ENCODE measurements around the gene AACS.
"Not testable (repeated sequence)": the region's sequence is repeated elsewhere in the genome, so short reads cannot be mapped to it uniquely, and the experiment has no call there.

Gene AACS

GRCh38 chr12:125070112-125070511, 4.9 kb downstream of the AACS start:
- no peak for TF ChIP-seq POLR2AphosphoS5 (IDR thresholded peaks at IDR 0.05; ENCODE audit: low read depth, low read length)
- no peak for TF ChIP-seq POLR2A (IDR thresholded peaks at IDR 0.05; ENCODE audit: low read depth, low read length)
- TF ChIP-seq TAF1 (IDR thresholded peaks at IDR 0.05; ENCODE audit: low read depth, low read length) = no peak
- no peak for TF ChIP-seq POU2F2 (IDR thresholded peaks at IDR 0.05; ENCODE audit: low read depth, low read length)
- TF ChIP-seq SPI1 (IDR thresholded peaks at IDR 0.05; ENCODE audit: low read depth, low read length) = no peak
- TF ChIP-seq PAX5 (IDR thresholded peaks at IDR 0.05; ENCODE audit: insufficient read depth, low read length, severe bottlenecking) = no peak
- FAIRE-seq (no peak), DNase-seq (ENCODE audit: insufficient read length, low spot score) (no peak)

- FAIRE-seq = no peak
- DNase-seq (ENCODE audit: insufficient read length, low spot score) = no peak
- TF ChIP-seq TAF1 (IDR thresholded peaks at IDR 0.05; ENCODE audit: low read depth, low read length) = no peak
- TF ChIP-seq POLR2A (IDR thresholded peaks at IDR 0.05; ENCODE audit: low read depth, low read length) = no peak
- TF ChIP-seq POLR2AphosphoS5 (IDR thresholded peaks at IDR 0.05; ENCODE audit: low read depth, low read length) = no peak
- TF ChIP-seq SPI1 (IDR thresholded peaks at IDR 0.05; ENCODE audit: low read depth, low read length) = no peak
- no peak for TF ChIP-seq POU2F2 (IDR thresholded peaks at IDR 0.05; ENCODE audit: low read depth, low read length)
- TF ChIP-seq PAX5 (IDR thresholded peaks at IDR 0.05; ENCODE audit: insufficient read depth, low read length, severe bottlenecking) = no peak
Measured at GRCh38 chr12:125070661-125071390, 5.6 kb downstream of the AACS start.

GRCh38 chr12:125071456-125071855, 6.2 kb downstream of the AACS start:
- TF ChIP-seq POU2F2 (IDR thresholded peaks at IDR 0.05; ENCODE audit: low read depth, low read length) (no peak), POLR2AphosphoS5 (IDR thresholded peaks at IDR 0.05; ENCODE audit: low read depth, low read length) (no peak), SPI1 (IDR thresholded peaks at IDR 0.05; ENCODE audit: low read depth, low read length) (no peak), POLR2A (IDR thresholded peaks at IDR 0.05; ENCODE audit: low read depth, low read length) (no peak), PAX5 (IDR thresholded peaks at IDR 0.05; ENCODE audit: insufficient read depth, low read length, severe bottlenecking) (no peak), TAF1 (IDR thresholded peaks at IDR 0.05; ENCODE audit: low read depth, low read length) (no peak)
- no peak for DNase-seq (ENCODE audit: insufficient read length, low spot score)
- no peak for FAIRE-seq

- TF ChIP-seq SPI1 (IDR thresholded peaks at IDR 0.05; ENCODE audit: low read depth, low read length) (no peak), POU2F2 (IDR thresholded peaks at IDR 0.05; ENCODE audit: low read depth, low read length) (no peak), PAX5 (IDR thresholded peaks at IDR 0.05; ENCODE audit: insufficient read depth, low read length, severe bottlenecking) (no peak)
- DNase-seq (ENCODE audit: insufficient read length, low spot score) = no peak
- FAIRE-seq = no peak
Measured at GRCh38 chr12:125072496-125072895, 7.3 kb downstream of the AACS start.

GRCh38 chr12:125074294-125074693, 9.1 kb downstream of the AACS start:
- not testable (repeated sequence) for FAIRE-seq

GRCh38 chr12:125076103-125076502, 10.9 kb downstream of the AACS start:
- FAIRE-seq (no peak), DNase-seq (ENCODE audit: insufficient read length, low spot score) (no peak)
- TF ChIP-seq SPI1 (IDR thresholded peaks at IDR 0.05; ENCODE audit: low read depth, low read length) (no peak), POLR2AphosphoS5 (IDR thresholded peaks at IDR 0.05; ENCODE audit: low read depth, low read length) (no peak), POU2F2 (IDR thresholded peaks at IDR 0.05; ENCODE audit: low read depth, low read length) (no peak), TAF1 (IDR thresholded peaks at IDR 0.05; ENCODE audit: low read depth, low read length) (no peak)

More at GRCh38 chr12:125074294-125074693, 9.1 kb downstream of the AACS start:
- not testable (repeated sequence) for DNase-seq (ENCODE audit: insufficient read length, low spot score)

GRCh38 chr12:125079084-125079483, 13.8 kb downstream of the AACS start:
- TF ChIP-seq SPI1 (IDR thresholded peaks at IDR 0.05; ENCODE audit: low read depth, low read length) (no peak), TAF1 (IDR thresholded peaks at IDR 0.05; ENCODE audit: low read depth, low read length) (no peak), POLR2AphosphoS5 (IDR thresholded peaks at IDR 0.05; ENCODE audit: low read depth, low read length) (no peak)
- no peak for FAIRE-seq
- no peak for DNase-seq (ENCODE audit: insufficient read length, low spot score)

- FAIRE-seq (no peak), DNase-seq (ENCODE audit: insufficient read length, low spot score) (no peak)
- TF ChIP-seq POLR2AphosphoS5 (IDR thresholded peaks at IDR 0.05; ENCODE audit: low read depth, low read length) = no peak
- TF ChIP-seq PAX5 (IDR thresholded peaks at IDR 0.05; ENCODE audit: insufficient read depth, low read length, severe bottlenecking) = no peak
- TF ChIP-seq TAF1 (IDR thresholded peaks at IDR 0.05; ENCODE audit: low read depth, low read length) = no peak
- no peak for TF ChIP-seq SPI1 (IDR thresholded peaks at IDR 0.05; ENCODE audit: low read depth, low read length)
- no peak for TF ChIP-seq POLR2A (IDR thresholded peaks at IDR 0.05; ENCODE audit: low read depth, low read length)
- TF ChIP-seq POU2F2 (IDR thresholded peaks at IDR 0.05; ENCODE audit: low read depth, low read length) = no peak
Measured at GRCh38 chr12:125079648-125080645, 14.7 kb downstream of the AACS start.

- no peak for TF ChIP-seq POLR2AphosphoS5 (IDR thresholded peaks at IDR 0.05; ENCODE audit: low read depth, low read length)
- TF ChIP-seq PAX5 (IDR thresholded peaks at IDR 0.05; ENCODE audit: insufficient read depth, low read length, severe bottlenecking) = no peak
- TF ChIP-seq POU2F2 (IDR thresholded peaks at IDR 0.05; ENCODE audit: low read depth, low read length) = no peak
- no peak for TF ChIP-seq TAF1 (IDR thresholded peaks at IDR 0.05; ENCODE audit: low read depth, low read length)
- TF ChIP-seq POLR2A (IDR thresholded peaks at IDR 0.05; ENCODE audit: low read depth, low read length) = no peak
- TF ChIP-seq SPI1 (IDR thresholded peaks at IDR 0.05; ENCODE audit: low read depth, low read length) = no peak
- no peak for DNase-seq (ENCODE audit: insufficient read length, low spot score)
- FAIRE-seq = no peak
Measured at GRCh38 chr12:125081427-125081826, 16.2 kb downstream of the AACS start.

GRCh38 chr12:125083072-125083471, 17.8 kb downstream of the AACS start:
- no peak for FAIRE-seq
- no peak for TF ChIP-seq TAF1 (IDR thresholded peaks at IDR 0.05; ENCODE audit: low read depth, low read length)
- no peak for TF ChIP-seq PAX5 (IDR thresholded peaks at IDR 0.05; ENCODE audit: insufficient read depth, low read length, severe bottlenecking)
- no peak for TF ChIP-seq POLR2AphosphoS5 (IDR thresholded peaks at IDR 0.05; ENCODE audit: low read depth, low read length)
- no peak for TF ChIP-seq SPI1 (IDR thresholded peaks at IDR 0.05; ENCODE audit: low read depth, low read length)
- no peak for TF ChIP-seq POU2F2 (IDR thresholded peaks at IDR 0.05; ENCODE audit: low read depth, low read length)
- TF ChIP-seq POLR2A (IDR thresholded peaks at IDR 0.05; ENCODE audit: low read depth, low read length) = no peak
- DNase-seq (ENCODE audit: insufficient read length, low spot score) = no peak

- not testable (repeated sequence) for FAIRE-seq; DNase-seq (ENCODE audit: insufficient read length, low spot score)
Measured at GRCh38 chr12:125088199-125088598, 23.0 kb downstream of the AACS start.

Data from GM12891 (cell line).